HuH-7.5 (cell line): Measurements from ENCODE around the gene GGT7.
"Not testable (repeated sequence)": the region's sequence is repeated elsewhere in the genome, so short reads cannot be mapped to it uniquely, and the experiment has no call there.

ENCODE experiments used
- DNase-seq: peaks from one replicate; pipeline ENCODE4 v3.0.0; 2011; ENCODE audit warnings: low spot score

GGT7 gene, protein sequence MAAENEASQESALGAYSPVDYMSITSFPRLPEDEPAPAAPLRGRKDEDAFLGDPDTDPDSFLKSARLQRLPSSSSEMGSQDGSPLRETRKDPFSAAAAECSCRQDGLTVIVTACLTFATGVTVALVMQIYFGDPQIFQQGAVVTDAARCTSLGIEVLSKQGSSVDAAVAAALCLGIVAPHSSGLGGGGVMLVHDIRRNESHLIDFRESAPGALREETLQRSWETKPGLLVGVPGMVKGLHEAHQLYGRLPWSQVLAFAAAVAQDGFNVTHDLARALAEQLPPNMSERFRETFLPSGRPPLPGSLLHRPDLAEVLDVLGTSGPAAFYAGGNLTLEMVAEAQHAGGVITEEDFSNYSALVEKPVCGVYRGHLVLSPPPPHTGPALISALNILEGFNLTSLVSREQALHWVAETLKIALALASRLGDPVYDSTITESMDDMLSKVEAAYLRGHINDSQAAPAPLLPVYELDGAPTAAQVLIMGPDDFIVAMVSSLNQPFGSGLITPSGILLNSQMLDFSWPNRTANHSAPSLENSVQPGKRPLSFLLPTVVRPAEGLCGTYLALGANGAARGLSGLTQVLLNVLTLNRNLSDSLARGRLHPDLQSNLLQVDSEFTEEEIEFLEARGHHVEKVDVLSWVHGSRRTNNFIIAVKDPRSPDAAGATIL

DNA sequence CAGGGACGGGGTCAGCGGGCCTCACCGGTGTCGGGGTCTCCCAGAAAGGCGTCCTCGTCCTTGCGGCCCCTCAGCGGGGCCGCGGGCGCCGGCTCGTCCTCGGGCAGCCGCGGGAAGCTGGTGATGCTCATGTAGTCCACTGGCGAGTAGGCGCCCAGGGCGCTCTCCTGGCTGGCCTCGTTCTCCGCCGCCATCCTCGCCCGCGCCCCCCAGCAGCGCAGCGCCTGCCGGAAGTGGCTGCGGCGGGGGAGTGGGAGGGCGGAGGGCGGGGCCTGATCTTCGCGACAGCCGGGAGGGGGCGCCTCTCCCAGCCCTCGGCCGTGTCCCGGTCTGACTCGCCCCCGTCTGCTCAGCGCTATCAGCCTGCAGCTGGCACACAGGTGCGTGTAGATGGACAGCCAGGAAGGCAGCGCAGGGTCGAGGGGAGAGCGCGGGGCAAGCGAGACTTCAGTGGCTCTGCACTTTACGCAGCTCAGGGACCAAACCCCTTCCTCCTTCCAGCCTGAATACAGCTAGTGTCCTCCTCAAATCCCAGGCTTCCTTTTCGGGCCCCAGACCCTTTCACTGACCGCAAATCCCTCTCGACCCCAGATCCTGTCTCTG, at the start of gene GGT7:
GGT7 (minus strand) TSS at position 235 of the 603 bp plus-strand sequence; CDS start at position 194, 41 bp downstream.
- peak; percentile 95 for DNase-seq

DNA sequence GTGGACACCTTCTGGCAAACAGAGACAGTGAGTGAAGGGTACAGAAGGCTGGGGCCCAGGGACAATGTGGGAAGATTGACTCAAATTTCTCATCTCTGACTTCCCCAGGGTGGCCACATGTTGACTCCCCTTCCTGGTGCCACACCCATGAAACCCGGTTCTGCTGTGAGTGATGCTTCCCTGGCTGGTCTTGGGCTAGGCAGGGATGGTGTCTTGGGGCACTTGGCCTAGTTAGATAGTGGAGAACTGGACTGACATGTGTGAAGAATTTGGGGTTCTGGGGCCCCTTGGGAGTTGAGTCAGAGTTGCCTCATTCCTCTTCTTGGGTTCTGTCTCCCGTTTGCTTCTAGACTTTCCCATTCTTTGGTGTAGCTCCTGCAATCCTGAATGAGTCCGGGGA, 48.8 kb upstream of the GGT7 start:
- no peak for DNase-seq

DNA sequence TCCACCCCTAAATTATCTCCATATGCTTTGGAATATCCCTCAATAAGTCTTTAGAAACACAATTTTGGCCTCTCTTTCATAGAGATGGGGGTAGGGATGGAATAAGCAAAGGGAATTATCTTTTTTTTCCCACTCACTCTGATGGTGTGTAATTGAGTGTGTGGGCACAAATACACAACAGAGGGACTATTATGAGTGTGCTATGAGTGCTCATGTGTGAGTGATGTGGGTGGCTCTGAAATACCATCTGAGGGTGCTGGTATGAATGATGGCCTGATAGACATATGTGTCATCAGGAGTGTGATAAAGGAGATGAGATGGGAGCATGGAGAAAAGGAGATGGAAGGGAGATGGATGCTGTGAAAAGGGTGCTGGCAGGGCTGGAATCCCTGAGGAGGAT, 47.4 kb upstream of the GGT7 start:
- DNase-seq = no peak

DNA sequence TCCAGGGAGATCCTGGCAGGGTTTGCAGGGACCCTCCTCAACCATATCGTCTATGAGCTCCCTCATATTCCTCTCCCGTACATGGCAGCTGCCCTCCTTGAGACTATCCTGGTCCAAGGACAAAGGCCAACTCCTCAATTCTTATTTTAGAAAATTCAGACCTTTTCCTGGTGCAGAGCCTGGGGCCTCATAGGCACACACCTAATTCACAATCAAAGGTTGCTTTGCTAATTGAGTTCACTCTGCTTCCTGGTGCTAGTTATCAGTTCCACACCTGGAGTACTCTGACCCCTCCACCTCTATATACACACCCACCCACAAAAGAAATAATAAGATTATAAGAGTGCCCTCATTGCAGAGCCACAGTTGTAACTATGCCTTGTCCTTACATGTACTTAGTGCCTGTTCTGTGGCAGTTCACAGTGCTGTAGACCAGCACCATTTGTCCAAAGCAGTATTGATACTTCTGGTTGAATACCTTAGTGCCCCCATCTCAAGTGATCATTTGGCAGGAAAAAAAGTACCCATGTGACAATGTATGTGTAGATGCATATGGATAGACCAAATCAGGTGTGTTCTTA, 44.2 kb upstream of the GGT7 start:
- no peak for DNase-seq

DNA sequence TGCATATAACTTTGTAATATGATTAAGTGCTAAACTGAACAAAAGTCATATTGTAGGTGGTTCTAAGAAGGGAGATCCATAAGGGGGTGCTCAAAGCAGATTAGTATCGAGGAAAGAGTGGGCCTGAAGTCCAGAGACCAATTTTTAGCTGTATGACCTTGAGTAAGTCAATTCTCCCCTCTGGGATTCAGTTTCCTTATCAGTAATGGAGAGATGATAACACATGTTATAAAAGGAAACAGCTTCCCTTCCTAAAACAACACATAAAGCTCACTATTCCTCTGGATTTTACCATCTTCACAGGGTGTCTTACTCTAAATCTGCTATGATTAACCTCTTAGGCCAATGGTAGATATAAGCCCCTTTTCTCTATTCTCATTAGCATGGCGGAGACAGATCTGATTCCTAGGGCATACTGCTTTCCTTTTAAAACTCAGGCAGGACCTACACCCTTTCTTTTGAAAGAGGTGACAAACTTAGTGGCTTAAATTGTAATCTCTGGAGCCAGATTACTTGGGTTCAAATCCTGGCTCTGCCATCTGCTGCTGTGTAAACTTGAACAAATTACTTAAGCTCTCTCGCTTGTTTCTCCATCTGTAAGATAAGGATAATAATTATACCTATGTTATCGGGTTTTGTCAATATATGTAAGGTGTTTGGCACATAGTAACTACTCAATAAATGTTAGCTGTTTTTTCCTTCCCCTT, 43.2 kb upstream of the GGT7 start:
- no peak for DNase-seq

DNA sequence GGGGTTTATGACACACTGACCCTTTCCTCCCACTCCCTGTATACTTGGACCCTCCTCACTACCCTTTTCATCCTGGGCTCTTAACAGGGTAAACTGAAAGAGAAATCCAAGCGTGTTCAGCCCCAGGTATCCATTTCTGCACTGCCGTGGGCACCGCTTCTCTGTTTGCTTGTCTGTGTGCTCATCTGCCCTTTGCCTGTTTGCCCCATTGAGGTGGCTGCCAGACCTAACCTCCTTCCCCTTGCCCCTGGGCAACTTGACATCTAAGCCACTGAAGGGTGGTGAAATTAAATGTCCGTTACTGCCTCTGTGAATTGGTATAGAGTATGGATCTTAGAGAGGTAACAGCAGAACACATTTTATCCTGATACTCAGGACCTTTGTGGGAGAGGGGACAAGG, 42.5 kb upstream of the GGT7 start:
- no peak for DNase-seq

DNA sequence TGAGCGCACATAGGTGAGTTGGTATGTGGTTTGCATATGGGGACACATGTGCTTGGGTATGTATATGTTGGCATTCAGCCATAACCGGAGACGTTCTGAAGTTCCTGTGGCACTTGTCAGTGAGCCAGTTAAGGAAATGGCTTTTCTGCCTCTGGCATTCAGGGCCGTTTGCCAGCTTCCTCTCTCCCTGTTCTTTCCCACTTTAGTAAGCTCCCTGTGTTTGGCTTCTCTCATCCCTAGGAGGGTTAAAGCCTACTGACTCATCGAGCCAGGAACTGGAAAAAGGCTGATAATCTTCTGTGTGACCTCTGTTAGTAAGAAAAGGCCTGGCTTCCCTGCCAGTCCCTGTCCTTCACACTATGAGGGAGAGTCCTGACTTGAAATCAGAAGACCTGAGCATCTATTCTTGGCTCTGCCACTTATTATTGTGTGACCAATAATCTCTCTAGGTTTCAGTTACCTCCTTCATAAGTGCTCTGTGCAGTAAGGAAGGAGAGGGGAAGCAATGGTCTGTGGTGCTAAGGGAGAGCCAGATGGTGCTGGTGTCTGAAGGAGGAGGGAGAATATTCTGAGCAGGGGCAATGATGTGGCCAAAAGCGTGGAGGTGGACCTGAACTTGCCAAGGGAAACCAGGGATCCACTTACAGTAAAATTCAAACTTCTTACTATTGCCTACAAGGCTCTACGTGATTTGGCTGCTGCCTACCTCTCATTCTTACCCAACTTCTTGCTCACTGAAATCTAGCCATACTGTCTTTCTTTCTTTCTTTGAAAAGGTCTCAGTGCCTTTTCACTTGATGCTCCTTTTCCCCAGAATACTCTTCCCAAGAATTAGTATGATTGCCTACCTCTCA, 35.2 kb upstream of the GGT7 start:
- DNase-seq = no peak

DNA sequence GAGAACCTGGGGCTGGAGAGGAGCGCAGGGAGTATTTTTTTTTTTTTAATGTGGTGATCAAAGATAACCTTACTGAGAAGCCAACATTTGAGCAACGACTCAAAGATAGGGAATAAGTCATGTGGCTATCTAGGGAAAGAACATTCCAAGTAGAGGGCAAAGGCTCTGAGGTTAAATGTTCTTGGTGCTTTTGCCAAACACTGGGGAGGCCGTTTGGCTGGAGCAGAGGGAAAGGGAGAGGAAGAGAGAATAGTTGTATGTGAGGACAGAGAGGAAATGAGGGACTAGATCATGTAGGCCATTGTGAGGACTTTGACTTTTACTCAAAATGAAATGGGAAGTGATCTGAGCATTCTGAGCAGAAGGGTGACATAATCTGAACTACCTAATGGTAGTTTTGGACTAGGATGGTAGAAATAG, 31.6 kb upstream of the GGT7 start:
- DNase-seq = no peak

DNA sequence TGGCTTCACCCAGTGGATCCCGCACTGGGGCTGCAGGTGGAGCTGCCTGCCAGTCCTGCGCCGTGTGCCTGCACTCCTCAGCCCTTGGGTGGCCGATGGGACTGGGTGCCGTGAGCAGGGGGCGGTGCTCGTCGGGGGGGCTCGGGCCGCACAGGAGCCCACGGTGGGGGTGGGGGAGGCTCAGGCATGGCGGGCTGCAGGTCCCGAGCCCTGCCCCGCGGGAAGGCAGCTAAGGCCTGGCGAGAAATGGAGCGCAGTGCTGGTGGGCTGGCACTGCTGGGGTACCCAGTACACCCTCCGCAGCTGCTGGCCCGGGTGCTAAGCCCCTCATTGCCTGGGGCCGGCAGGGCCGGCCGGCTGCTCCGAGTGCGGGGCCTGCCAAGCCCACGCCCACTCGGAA, 26.1 kb upstream of the GGT7 start:
- DNase-seq = not testable (repeated sequence)

DNA sequence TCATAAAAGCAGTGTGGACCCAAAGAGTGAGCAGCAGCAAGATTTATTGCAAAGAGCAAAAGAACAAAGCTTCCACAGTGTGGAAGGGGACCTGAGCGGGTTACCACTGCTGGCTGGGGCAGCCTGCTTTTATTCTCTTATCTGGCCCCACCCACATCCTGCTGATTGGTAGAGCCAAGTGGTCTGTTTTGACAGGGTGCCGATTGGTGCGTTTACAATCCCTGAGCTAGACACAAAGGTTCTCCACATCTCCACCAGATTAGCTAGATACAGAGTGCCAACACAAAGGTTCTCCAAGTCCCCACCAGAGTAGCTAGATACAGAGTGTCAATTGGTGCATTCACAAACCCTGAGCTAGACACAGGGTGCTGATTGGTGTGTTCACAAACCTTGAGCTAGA, 25.5 kb upstream of the GGT7 start:
- DNase-seq = not testable (repeated sequence)

DNA sequence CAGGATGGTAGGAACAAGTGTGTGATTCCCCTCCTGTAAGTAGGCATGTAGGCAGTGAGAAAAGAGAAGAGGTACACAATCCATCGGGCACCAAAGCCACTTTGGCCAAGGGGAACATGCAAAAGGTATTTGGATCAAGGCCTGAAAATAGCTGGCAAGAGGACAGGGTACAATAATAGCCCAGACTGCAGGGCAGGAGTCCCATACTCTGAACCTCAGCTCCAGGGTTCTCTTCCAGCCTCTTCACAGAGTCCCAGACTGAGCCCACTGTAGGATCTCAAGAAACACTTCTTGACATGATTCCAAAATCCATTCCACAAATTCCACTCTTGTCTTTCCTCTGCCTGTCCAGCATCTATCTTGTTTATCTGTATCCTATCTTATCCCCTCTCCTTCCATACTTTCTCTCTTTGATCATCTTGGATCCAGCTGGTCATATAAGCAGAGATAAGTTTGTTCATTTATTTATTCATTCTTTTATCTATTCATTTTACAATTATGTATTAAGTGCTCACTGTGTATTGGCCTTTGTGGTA, 23.5 kb upstream of the GGT7 start:
- no peak for DNase-seq

DNA sequence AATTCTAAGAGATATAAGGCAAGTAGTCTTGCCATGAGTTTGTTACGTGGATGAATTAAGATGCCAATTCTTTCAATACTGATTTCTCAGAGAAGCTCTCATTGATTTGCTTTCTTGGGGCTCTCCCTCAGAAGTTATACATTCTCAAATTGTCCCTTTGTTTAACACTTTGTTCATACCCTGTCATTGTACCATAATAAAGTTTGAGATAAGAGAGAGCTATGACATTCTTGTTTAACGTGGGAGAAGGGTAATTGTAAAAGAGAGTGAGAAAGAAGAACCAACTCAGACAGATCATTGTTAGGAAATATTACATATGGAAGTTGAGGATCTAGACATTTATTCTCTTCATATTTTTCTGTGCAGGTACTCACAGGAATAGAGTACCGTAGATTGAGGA, 22.8 kb upstream of the GGT7 start:
- no peak for DNase-seq

DNA sequence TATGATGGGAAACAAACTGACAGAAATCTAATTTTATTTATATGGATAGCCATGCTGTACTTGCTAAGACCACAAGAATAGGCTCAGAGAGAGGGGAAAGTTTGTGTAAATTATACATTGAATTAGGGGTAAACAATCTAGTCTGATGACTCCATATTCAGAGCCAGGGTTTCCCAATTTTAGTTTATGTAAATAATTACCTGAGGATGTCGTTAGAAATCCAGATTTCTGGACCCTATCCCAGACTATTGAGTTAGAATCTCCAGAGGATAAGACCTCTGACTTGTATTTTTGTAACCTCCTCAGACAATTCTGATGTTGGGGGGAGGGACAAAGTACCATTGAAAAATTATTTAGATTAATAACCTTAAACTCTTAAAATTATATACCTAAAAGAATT, 22.1 kb upstream of the GGT7 start:
- DNase-seq = no peak

DNA sequence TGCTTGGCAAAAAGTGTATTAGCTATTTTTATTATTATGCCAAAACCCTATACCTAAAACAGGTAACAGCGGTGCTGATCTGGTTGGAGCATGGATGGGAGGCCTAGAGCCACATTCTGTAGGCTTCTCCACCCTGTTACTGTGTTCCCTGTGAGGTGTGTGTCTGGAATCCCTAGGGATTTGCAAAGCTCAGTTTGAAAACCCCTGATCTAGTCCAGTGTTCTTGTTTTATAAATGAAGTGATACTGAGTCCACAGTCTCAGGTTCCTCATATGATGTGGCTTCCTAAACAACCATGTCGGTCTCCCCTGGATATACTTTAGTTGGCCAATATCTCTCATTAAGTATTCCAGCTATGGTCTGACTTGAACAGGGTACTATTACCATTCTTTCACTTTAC, 20.0 kb upstream of the GGT7 start:
- DNase-seq = no peak

DNA sequence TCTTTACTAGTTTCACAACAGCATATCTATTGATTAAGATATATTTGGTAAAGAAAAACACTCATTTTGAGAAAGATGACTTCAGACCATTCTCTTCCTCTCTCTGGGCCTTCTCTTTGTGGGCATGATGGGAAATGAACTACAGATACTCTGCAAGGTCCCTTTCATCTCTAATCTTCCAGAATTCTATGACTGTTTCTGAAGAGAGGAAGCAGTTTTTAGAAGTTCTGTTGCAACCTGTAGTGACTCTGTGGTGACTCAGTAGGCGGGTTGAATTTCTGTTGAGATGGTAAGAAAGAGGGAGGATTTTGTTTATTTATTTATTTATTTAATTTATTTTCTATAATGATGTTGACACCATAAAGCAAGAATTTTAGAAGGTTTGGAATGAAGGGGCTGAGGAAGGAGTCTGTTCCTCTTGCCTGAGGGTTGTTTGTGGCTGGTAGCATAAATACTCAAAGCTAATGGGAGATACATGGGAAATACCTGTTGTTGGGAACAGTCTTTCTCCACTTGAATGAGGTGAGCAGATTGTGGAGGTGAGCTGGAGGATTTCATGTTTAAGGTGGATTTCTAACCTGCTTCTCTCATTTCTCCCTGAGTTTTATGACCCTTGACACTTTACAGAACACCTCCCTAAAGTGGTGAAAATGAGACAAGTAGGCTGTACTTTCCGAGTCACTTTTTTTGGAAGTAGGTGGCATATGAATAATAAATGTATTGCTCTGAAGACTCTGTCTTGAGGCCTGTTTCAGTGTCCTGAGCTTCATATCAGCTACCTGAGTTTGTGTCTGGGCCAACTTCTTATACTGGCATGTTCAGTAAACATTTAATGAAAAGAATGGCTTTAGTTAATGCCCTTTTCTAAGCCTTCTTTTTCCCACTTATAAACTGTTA, 18.8 kb upstream of the GGT7 start:
- no peak for DNase-seq

DNA sequence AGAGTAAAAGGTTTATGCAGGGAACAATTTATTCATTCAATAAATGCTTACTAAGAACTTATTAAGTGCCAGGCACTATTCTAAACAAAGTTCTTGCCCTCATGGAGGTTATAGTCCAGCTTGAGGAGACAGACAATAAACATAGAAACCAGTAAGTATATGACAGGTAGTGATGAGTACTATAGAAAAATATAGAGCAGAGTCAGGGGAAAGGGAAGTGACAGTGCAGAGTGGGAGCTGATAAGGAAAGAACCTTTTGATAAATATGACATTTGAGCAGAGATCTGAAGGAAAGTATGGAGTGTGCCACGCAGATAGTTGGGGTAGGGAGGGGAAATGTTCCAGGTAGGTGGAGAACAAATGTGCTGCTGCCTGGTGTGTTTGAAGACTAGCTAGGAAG, 15.8 kb upstream of the GGT7 start:
- no peak for DNase-seq

DNA sequence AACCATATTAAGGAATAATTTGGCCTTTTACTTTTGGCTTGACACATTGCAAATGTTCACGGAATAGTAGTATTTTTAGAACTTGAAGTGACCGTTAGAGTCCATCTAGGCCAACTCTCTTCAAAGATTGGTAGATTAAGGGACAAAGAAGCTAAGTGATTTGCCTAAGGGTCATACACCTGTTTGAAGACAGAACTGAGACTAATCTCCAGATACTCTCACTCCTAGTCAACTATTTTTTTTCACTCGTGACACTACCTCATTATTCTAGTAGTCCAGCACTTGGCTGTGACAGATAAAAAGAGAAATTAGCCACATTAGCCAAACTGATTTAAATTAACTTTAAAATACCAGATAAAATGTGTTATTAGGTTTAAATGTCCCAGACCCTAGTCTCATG, 14.4 kb upstream of the GGT7 start:
- DNase-seq = no peak

DNA sequence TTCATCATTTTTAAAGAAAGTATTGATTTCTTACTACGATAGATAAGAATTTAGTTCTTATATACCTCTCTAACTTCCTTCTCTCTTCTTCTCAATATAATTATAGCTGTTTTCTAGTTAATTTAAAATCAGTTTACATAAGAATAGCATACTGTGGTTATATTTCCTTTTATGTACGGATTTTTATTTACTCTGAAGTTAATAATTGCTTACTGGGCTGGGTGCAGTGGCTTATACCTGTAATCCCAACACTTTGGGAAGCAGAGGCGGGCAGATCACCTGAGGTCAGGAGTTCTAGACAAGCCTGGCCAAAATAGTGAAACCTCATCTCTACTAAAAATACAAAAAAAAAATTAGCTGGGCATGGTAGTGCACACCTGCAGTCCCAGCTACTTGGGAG, 13.5 kb upstream of the GGT7 start:
- DNase-seq = no peak

DNA sequence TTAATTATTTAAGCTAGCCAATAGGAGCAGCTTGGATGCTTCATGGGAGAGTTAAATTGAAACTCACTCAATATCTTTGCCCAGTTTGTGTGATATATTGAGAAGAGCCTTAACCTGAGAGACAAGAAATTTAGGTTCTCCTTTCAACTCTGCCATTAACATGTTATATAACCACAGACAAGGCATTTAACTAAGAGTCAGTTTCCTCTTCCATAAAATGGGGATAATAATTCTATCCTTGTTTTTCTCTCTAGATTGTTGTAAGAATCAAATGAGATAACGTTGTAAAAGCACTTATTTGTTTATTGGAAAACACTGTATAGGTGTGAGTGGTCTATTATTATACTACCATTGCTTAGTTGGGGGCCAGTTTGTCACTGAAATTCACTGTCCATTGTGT, 11.6 kb upstream of the GGT7 start:
- no peak for DNase-seq

DNA sequence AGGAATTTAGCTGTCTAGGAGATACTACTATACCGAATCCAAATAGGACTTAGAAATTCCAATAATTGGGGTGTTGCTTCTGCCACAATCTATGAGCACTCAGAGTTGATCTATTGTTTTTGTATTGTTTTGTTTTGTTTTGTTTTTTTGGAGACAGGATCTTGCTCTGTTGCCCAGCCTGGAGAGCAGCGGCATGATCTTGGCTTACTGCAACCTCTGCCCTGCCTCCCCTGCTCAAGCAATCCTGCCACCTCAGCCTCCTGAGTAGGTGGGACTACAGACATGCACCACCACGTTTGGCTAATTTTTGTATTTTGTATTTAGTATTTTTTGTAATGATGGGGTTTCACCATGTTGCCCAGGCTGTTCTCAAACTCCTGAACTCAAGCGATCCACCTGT, 11.2 kb upstream of the GGT7 start:
- no peak for DNase-seq
